ENCODE data around the gene LHFPL2. TPM values are rescaled to one million over a fixed set of nuclear protein-coding genes. Genes with fewer than 3 reads are reported as not detected.

The LHFPL2 gene
- total and polyA plus RNA-seq, 10 donors, result 4.8 to 14.6 (median 9.3) TPM

GRCh38 chr5:78555870-78556269, 92.7 kb downstream of the LHFPL2 start:
- Histone ChIP-seq H3K4me1 (peaks cover 0 to 11% (median 0%) of the 10 kb centered on the region in 6 donors), H3K36me3 (no peaks in the 10 kb centered on the region), H3K27ac (no peak overlapping the region), H3K9me3 (no peaks in the 10 kb centered on the region), H3K4me3 (no peak overlapping the region), H3K27me3 (replicated peaks in 1 of 7) (no peaks in the 10 kb centered on the region)
- WGBS, 5 donors, result 22 to 50% (median 42%) methylated on average over 1 of the region's 1 CpG
- DNase-seq, result no peak
- TF ChIP-seq POLR2AphosphoS5 (IDR thresholded peaks at IDR 0.05), result no peak
- no peak for TF ChIP-seq POLR2A (IDR thresholded peaks at IDR 0.05)
- TF ChIP-seq CTCF (IDR thresholded peaks at IDR 0.05 in 8 of 11, conservative IDR thresholded peaks at IDR 0.05 in 3 of 11), result peak in 3 of 11 experiments; percentile 8 to 19 (median 16)
- intact Hi-C loops (cut with DNase I; ENCODE audit: low total_unique reads), result no loop called here

GRCh38 chr5:78554670-78555069, 93.9 kb downstream of the LHFPL2 start:
- Histone ChIP-seq H3K27ac (no peak overlapping the region), H3K4me3 (no peak overlapping the region), H3K4me1 (peaks cover 0 to 11% (median 0%) of the 10 kb centered on the region in 6 donors), H3K27me3 (replicated peaks in 1 of 7) (no peaks in the 10 kb centered on the region), H3K9me3 (no peaks in the 10 kb centered on the region), H3K36me3 (no peaks in the 10 kb centered on the region)
- 68 to 88% (median 83%) methylated on average over 3 of the region's 3 CpGs for WGBS, 5 donors
- TF ChIP-seq POLR2A (IDR thresholded peaks at IDR 0.05), result no peak
- no peak for TF ChIP-seq POLR2AphosphoS5 (IDR thresholded peaks at IDR 0.05)
- TF ChIP-seq CTCF (IDR thresholded peaks at IDR 0.05 in 8 of 11, conservative IDR thresholded peaks at IDR 0.05 in 3 of 11), result no peak
- intact Hi-C loops (cut with DNase I; ENCODE audit: low total_unique reads), result no loop called here
- DNase-seq, result no peak

- intact Hi-C loops (cut with DNase I; ENCODE audit: low total_unique reads), result no loop called here
- no peak overlapping the region for H3K27ac ChIP-seq
- TF ChIP-seq POLR2AphosphoS5 (IDR thresholded peaks at IDR 0.05), result no peak
- no peak overlapping the region for H3K4me3 ChIP-seq
- 77 to 93% (median 82%) methylated on average over 14 of the region's 14 CpGs for WGBS, 5 donors
- H3K27me3 ChIP-seq (replicated peaks in 1 of 7), result no peaks in the 10 kb centered on the region
- H3K4me1 ChIP-seq, result peaks cover 0 to 20% (median 0%) of the 10 kb centered on the region in 6 donors
- no peaks in the 10 kb centered on the region for H3K9me3 ChIP-seq
- no peaks in the 10 kb centered on the region for H3K36me3 ChIP-seq
- DNase-seq, result no peak
Measured at GRCh38 chr5:78553580-78554353, 94.8 kb downstream of the LHFPL2 start.

GRCh38 chr5:78552729-78553342, 95.7 kb downstream of the LHFPL2 start:
- Histone ChIP-seq H3K9me3 (no peaks in the 10 kb centered on the region), H3K4me3 (no peak overlapping the region), H3K36me3 (no peaks in the 10 kb centered on the region), H3K27ac (no peak overlapping the region), H3K27me3 (replicated peaks in 1 of 7) (no peaks in the 10 kb centered on the region), H3K4me1 (peaks cover 0 to 24% (median 0%) of the 10 kb centered on the region in 6 donors)
- no peak for TF ChIP-seq POLR2A (IDR thresholded peaks at IDR 0.05)
- no peak for TF ChIP-seq CTCF (IDR thresholded peaks at IDR 0.05 in 8 of 11, conservative IDR thresholded peaks at IDR 0.05 in 3 of 11)
- TF ChIP-seq POLR2AphosphoS5 (IDR thresholded peaks at IDR 0.05), result no peak
- DNase-seq, result no peak
- intact Hi-C loops (cut with DNase I; ENCODE audit: low total_unique reads), result no loop called here
- 61 to 80% (median 75%) methylated on average over 12 of the region's 12 CpGs for WGBS, 5 donors

Data from spleen (tissue), 11 donors.